K562 (cell line): ENCODE measurements around the gene TXNRD1. TPM values are rescaled to one million over a fixed set of nuclear protein-coding genes. Genes with fewer than 3 reads are reported as not detected.

Experiments used
- ATAC-seq: fragments of 200-7000 bp; cut with Tn5 transposase; 3 replicates; pipeline ENCODE4 v1.9.1; 2020; ENCODE audit warnings: moderate library complexity
- BruUV-seq: library from RNA; stranded (reverse); fragments of 400-500 nt; replicated peaks from 2 replicates; lab custom pipeline; 2021; lab: Mats Ljungman, UMichigan
- CTCF ChIA-PET: fragments of 300-600 bp; formaldehyde crosslinking; extraction: SDS; loops from one replicate; lab custom pipeline; 2021; ENCODE audit warnings: low intra/inter-chr PET ratio; lab: Yijun Ruan, JAX
- POLR2A ChIA-PET: fragments of 300-600, 350-650 bp; sonication (Branson Sonifier 250); formaldehyde crosslinking; extraction: SDS; loops from one replicate; lab custom pipeline; 2021; ENCODE audit warnings: antibody characterized with exemption, inconsistent platforms; lab: Yijun Ruan, JAX
- DNase-seq, 4 experiments: peaks; one replicate each; pipeline versions ENCODE4 v3.0.0 to v3.0.0-alpha.2; 2011 to 2018; ENCODE audit warnings: low spot score in 3 of 4, mixed read lengths in 3 of 4; ENCODE audit errors: extremely low read depth in 1 of 4
- FAIRE-seq: peaks from 2 replicates; lab custom pipeline; 2011; peaks lifted over from hg19 to GRCh38; lab: Jason Lieb, UNC
- H2AFZ ChIP-seq: 2 replicates; pipeline ENCODE4 v1.6.0; 2011; ENCODE audit warnings: low read depth, low read length, control low read depth, inconsistent platforms
- H3K27ac ChIP-seq: fragments of 200-600 bp; 3 replicates; pipeline ENCODE4 v1.8.0; 2011; ENCODE audit warnings: low read depth, mild to moderate bottlenecking, control low read depth, inconsistent platforms, low read length, moderate library complexity, mixed read lengths; ENCODE audit errors: extremely low read depth
- H3K27me3 ChIP-seq, 2 experiments: fragments of 300-600 bp in 1 of 2; 2 replicates in 1 of 2; 3 replicates in 1 of 2; pipeline versions ENCODE4 v1.6.0 to v1.8.0; 2011; ENCODE audit warnings: inconsistent platforms in 2 of 2, low read length in 2 of 2, mild to moderate bottlenecking in 1 of 2, mixed read lengths in 1 of 2, moderate library complexity in 1 of 2; ENCODE audit not compliant: control insufficient read depth in 2 of 2, insufficient read depth in 2 of 2
- H3K36me3 ChIP-seq: fragments of 300-600 bp; 3 replicates; pipeline ENCODE4 v1.8.0; 2011; ENCODE audit warnings: mild to moderate bottlenecking, low read length, inconsistent platforms; ENCODE audit not compliant: control insufficient read depth, insufficient read depth
- H3K4me1 ChIP-seq, 2 experiments: fragments of 200-600 bp in 1 of 2; replicated peaks in 1 of 2; 2 replicates in 1 of 2; 3 replicates in 1 of 2; pipeline versions ENCODE4 v1.5.1 to v1.8.0; 2011; ENCODE audit warnings: inconsistent platforms in 2 of 2, low read length in 2 of 2, mild to moderate bottlenecking in 1 of 2, mixed read lengths in 1 of 2, moderate library complexity in 1 of 2; ENCODE audit not compliant: control insufficient read depth in 2 of 2, insufficient read depth in 2 of 2
- H3K4me2 ChIP-seq: 2 replicates; pipeline ENCODE4 v1.6.1; 2011; ENCODE audit warnings: low read length, control low read depth, inconsistent platforms, mixed read lengths; ENCODE audit not compliant: insufficient read depth
- H3K4me3 ChIP-seq: fragments of 200-600 bp; sonication (generic), shearing (Covaris generic); 2 replicates; pipeline ENCODE4 v1.5.1; 2016; ENCODE audit warnings: control low read depth, inconsistent platforms
- H3K79me2 ChIP-seq: fragments of 200-600 bp; 3 replicates; pipeline ENCODE4 v1.8.0; 2011; ENCODE audit warnings: low read length, inconsistent platforms; ENCODE audit not compliant: control insufficient read depth, insufficient read depth
- H3K9ac ChIP-seq, 2 experiments: 2 replicates each; pipeline versions ENCODE4 v1.6.0 to v1.6.1; 2011; ENCODE audit warnings: low read depth in 2 of 2, low read length in 2 of 2, control low read depth in 1 of 2, inconsistent platforms in 1 of 2, mild to moderate bottlenecking in 1 of 2, mixed read lengths in 1 of 2; ENCODE audit not compliant: insufficient read depth in 1 of 2
- H3K9me1 ChIP-seq: one replicate; pipeline ENCODE4 v1.6.0; 2011; ENCODE audit warnings: inconsistent platforms, mild to moderate bottlenecking, low read length, moderate library complexity; ENCODE audit not compliant: control insufficient read depth, insufficient read depth
- H3K9me3 ChIP-seq: replicated peaks from 2 replicates; pipeline ENCODE4 v1.5.1; 2011; ENCODE audit warnings: low read depth, low read length, inconsistent platforms; ENCODE audit not compliant: control insufficient read depth, insufficient read depth
- H4K20me1 ChIP-seq: replicated peaks from 2 replicates; pipeline ENCODE4 v1.6.1; 2011; ENCODE audit warnings: low read length, inconsistent platforms, mixed read lengths; ENCODE audit not compliant: control insufficient read depth, insufficient read depth
- GABPB1 ChIP-seq: sonication (generic); formaldehyde crosslinking; IDR thresholded peaks from 2 replicates; pipeline ENCODE4 v1.8.0; 2022; ENCODE audit warnings: mild to moderate bottlenecking, missing genetic modification reagents
- SOX6 ChIP-seq: fragments of 450-650 bp; IDR thresholded peaks from 2 replicates; pipeline ENCODE4 v1.6.1; 2014; ENCODE audit warnings: mild to moderate bottlenecking
- ZNF589 ChIP-seq: fragments of 200-800 bp; sonication (Bioruptor generic); IDR thresholded peaks from 2 replicates; pipeline ENCODE4 v1.6.1; 2016; ENCODE audit warnings: low read depth, missing genetic modification characterization, missing compliant biosample characterization
- WGBS: fragments of 100-300 bp; shearing (Covaris generic); methylation state at CpG from one replicate; pipeline ENCODE4 v1.1.6; 2016; ENCODE audit warnings: low coverage, mixed read lengths; ENCODE audit not compliant: insufficient coverage; ENCODE audit errors: missing lambda C conversion rate; 5-methylcytosine and 5-hydroxymethylcytosine counted together
- in situ Hi-C: fragments of 300-500 bp; cut with MboI; formaldehyde crosslinking; loops from 4 replicates; pipeline ENCODE4 v1.15.0; 2018; ENCODE audit warnings: inconsistent platforms, mixed read lengths
- intact Hi-C: fragments of 100-400 bp; cut with micrococcal nuclease; formaldehyde crosslinking; loops from 2 replicates; pipeline ENCODE4 v1.14.2; 2022
- polyA plus RNA-seq, 8 experiments: library from polyadenylated mRNA; depleted of rRNA in 4 of 8; stranded (reverse) in 5 of 8; unstranded in 3 of 8; fragments of >200 nt; fragmentation: Nextera tagmentation in 2 of 8; fragmentation: Illumina TruSeq in 1 of 8; extraction: Ambion mirVana in 2 of 8; extraction: Trizol in 1 of 8; gene quantifications; 2 replicates each; pipeline versions ENCODE4 v1.2.1 to v1.2.3, GENCODE V29; 2011 to 2014; ENCODE audit warnings: inconsistent platforms in 1 of 8, missing spikeins in 1 of 8
- total RNA-seq, 7 experiments: library from RNA; depleted of rRNA in 6 of 7; stranded (reverse); fragments of >200 nt in 6 of 7; fragmentation: Illumina TruSeq in 2 of 7; extraction: Trizol in 2 of 7; gene quantifications; 2 replicates each; pipeline versions ENCODE4 v1.2.1 to v1.2.3, GENCODE V29; 2011 to 2021; ENCODE audit warnings: low replicate concordance in 1 of 7
- TF ChIP-seq, protein P1 (sequence below): IDR thresholded peaks from 3 replicates; pipeline ENCODE4 v1.6.1; 2011; ENCODE audit warnings: borderline replicate concordance, mild to moderate bottlenecking, moderate library complexity; ENCODE audit not compliant: insufficient read length; ENCODE audit errors: extremely low read depth

The TXNRD1 gene
- total and polyA plus RNA-seq, 9 of the 15 experiments (the other 6 are each of a cell fraction or from before 2014, with no cell fraction given) = 107 to 189 (median 146) TPM

DNA sequence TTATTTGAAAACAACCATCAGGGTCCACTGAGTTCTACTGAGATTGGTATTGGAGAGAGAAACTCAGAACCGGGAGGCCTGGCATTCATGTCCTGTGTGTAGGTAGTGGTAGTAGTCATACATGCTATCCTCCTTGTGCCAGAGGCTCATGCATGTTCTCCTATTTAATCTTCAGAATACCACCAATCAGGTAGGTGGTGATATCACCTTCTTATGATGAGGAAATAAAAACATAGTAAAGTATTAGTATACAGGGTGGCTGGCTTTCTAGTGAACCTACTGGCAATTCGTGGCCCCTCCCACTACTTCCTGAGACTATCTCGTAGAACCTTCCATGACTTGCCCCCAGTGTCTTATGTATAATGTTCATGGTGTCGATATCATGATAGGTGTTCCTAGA lies 47.4 kb downstream of the TXNRD1 start:
- H2AFZ ChIP-seq = no peak overlapping the region; the same call in 1 of the 2 replicates
- POLR2A ChIA-PET = interaction anchor here (1.1 to 1.8 kb wide), 2 partner anchors 8 to 24 kb away, joined by 4 to 5 read pairs; no protein-coding TSS in a partner anchor
- DNase-seq = no peak
- H3K27me3 ChIP-seq = no peaks in the 10 kb centered on the region
- no peaks in the 10 kb centered on the region for H3K9me1 ChIP-seq
- H3K4me1 ChIP-seq = no peaks in the 10 kb centered on the region
- TF ChIP-seq GABPB1 (CRISPR knock-in tag) (no peak), SOX6 (no peak), ZNF589 (CRISPR knock-in tag) (no peak)
- TF ChIP-seq, protein P1, sequence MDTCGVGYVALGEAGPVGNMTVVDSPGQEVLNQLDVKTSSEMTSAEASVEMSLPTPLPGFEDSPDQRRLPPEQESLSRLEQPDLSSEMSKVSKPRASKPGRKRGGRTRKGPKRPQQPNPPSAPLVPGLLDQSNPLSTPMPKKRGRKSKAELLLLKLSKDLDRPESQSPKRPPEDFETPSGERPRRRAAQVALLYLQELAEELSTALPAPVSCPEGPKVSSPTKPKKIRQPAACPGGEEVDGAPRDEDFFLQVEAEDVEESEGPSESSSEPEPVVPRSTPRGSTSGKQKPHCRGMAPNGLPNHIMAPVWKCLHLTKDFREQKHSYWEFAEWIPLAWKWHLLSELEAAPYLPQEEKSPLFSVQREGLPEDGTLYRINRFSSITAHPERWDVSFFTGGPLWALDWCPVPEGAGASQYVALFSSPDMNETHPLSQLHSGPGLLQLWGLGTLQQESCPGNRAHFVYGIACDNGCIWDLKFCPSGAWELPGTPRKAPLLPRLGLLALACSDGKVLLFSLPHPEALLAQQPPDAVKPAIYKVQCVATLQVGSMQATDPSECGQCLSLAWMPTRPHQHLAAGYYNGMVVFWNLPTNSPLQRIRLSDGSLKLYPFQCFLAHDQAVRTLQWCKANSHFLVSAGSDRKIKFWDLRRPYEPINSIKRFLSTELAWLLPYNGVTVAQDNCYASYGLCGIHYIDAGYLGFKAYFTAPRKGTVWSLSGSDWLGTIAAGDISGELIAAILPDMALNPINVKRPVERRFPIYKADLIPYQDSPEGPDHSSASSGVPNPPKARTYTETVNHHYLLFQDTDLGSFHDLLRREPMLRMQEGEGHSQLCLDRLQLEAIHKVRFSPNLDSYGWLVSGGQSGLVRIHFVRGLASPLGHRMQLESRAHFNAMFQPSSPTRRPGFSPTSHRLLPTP = no peak
- TF ChIP-seq, all 486 proteins: peak for 0
- no peak for ATAC-seq
- no TSS peak for BruUV-seq
- CTCF ChIA-PET = no interaction called here
- intact Hi-C loops = no loop called here
- Histone ChIP-seq H3K9me3 (no peaks in the 10 kb centered on the region), H3K79me2 (no peaks in the 10 kb centered on the region), H3K36me3 (no peaks in the 10 kb centered on the region), H3K9ac (no peak overlapping the region), H3K4me2 (no peak overlapping the region), H3K4me3 (no peak overlapping the region), H4K20me1 (no peaks in the 10 kb centered on the region), H3K27ac (no peak overlapping the region)
- in situ Hi-C loops = no loop called here
- 12% methylated on average over 4 of the region's 4 CpGs for WGBS
- FAIRE-seq = no peak
